HG03460 (cell line): ENCODE measurements around the gene SPNS3.

Experiments used
- ATAC-seq: cut with Tn5 transposase; IDR thresholded peaks from one replicate; pipeline ENCODE4 v1.9.1; 2021; ENCODE audit not compliant: unreplicated experiment

SPNS3 gene

DNA sequence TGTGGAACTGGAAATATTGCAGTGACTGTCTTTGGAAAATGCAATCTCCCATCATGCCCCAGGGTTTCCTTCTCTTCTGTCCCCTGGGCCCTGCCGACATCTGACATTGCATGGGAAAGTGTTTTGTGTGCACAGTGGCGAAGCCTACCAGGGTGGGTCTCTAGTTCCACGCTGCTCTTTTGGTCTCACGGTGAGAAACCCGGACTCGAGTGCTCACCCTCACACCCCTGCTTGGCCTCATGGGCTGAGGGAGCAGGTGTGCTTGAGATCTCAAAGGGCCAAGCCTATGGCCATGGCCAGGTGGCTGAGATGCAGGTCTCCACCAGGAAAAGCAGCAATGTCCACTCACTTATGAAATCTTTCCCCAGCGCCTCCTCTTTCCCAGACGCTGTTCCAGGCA lies 32.0 kb downstream of the SPNS3 start:
- ATAC-seq, result no peak

DNA sequence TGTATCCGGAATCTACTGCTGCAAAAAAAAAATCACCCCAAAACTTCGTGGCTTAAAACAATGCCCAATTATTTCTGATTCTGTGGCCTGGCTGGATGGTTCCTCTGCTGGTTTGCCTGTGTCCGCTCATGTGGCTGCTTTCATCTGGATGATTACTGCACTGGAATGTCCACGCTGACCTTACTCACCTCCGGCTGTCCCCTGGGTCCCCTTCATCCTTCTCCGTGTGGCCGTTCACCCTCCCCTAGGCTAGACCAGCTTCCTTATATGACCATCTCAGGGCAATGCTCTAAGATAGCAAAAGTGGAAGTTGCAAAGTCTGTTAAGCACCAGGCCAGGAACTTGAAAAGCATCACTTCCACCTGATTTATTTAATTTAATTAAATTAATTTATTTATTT lies 33.5 kb downstream of the SPNS3 start:
- ATAC-seq, result no peak

DNA sequence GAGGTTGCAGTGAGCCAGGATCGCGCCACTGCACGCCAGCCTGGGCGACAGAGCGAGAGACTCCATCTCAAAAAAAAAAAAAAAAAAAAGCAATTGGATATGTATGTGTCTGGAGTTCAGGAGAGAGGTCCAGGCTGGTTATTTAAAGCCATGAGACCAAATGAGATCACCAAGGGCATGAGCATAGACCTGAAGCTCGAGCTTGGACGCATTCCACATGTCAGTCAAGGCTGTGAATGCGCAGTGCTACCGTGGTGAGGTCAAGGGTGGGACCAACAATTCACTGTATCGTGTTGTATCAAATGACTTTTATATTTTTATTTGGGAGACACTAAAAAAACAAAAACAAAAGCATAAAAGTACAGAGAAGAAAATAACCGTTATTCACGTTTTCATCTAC lies 35.8 kb downstream of the SPNS3 start:
- ATAC-seq, result no peak

DNA sequence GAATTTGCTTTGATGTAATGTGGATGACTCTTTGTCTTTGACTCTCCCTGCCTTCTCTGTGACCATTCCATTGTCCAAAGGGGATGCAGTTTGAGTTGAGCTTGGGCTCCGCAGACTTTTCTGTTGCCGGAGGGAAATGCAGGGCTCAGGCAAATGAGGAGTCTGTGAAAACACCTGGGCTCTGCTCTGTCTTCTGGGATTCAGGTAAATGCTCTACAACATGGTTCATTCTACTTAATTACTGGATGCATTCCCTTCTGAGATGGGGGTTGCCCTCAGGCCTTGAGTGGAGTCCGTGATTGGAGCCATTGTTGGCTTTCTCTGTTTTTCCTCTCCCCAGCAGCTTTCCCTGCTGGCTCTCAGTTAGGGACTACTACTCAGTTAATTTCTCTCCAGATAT lies 38.5 kb downstream of the SPNS3 start:
- no peak for ATAC-seq

DNA sequence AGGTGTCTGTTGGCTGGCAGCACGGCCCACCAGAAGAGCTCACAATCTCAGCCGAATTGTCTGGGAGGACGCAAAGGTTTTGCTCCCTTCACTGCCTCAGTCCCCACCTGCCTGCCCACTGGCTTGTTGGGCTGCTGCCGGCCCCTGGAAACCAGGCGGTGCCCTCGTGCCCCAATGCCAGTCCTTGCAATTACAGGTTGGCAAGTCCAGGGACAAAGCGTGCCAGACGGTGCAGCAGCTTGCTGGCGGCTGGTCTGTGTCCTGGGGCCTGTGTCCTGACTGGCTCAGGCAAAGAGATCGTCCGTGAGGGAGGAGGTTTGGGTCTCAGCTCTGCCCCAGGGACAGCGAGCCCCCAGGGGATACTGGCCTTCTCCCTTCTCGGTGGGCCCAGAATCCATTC lies 40.4 kb downstream of the SPNS3 start:
- ATAC-seq, result no peak

DNA sequence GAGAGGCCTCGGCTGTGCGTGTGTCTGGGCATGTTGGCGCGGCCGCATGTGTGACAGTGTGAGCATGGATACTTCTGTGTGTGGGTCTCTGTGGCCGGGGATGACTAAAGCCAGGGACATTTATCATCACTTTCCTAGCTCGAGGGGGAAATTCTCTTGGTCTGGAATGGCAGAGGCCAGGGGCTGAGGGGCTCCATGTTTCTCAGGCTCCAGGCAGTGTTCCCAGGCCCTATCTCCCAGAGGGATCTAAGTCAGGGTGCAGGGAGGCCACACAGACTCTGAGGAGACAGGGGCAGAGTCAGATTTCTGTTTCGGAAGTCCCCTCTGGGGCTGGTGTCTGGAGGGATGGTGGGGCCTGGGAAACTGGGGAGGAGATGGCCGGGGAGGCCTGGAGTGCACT lies 41.3 kb downstream of the SPNS3 start:
- ATAC-seq, result no peak

DNA sequence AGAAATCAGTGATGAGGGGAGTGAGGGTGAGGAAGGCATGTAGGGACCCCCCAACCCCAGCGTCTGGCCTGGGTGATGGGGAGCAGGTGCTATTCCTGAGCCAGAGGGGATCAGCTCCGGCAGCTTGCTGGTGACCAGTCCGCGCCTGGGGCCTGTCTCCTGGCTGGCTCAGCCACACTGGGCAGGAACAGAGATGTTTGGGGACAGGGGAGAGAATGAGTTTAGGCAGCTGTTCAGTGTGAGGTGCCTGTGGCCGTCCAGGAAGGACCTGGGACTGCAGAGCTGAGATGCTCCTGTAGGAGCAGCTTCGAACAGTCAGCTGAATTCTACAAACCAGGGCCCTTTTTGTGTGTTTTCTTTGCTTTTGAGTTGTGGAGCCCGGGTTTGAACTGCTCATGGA lies 41.7 kb downstream of the SPNS3 start:
- ATAC-seq, result no peak

DNA sequence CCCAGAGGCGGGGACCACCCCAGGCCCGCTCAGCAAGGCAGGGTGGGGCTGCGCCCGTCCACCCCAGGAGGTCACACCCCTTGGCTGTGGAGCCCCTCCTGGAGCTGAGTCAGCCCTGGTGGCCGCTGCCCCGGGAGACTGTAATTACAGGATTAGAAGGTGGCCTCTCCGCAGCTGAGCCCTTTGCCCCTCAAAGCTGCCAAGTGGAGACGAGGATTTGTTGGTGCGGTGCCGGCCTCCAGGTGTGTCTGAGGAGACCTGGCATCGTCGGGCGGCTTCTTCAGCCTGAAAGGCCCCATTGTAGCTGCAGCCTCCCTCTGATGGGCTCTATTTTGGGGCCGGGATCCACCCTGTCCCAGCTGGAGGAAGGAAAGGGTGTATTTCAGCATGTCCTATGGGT lies 42.3 kb downstream of the SPNS3 start:
- ATAC-seq, result no peak

DNA sequence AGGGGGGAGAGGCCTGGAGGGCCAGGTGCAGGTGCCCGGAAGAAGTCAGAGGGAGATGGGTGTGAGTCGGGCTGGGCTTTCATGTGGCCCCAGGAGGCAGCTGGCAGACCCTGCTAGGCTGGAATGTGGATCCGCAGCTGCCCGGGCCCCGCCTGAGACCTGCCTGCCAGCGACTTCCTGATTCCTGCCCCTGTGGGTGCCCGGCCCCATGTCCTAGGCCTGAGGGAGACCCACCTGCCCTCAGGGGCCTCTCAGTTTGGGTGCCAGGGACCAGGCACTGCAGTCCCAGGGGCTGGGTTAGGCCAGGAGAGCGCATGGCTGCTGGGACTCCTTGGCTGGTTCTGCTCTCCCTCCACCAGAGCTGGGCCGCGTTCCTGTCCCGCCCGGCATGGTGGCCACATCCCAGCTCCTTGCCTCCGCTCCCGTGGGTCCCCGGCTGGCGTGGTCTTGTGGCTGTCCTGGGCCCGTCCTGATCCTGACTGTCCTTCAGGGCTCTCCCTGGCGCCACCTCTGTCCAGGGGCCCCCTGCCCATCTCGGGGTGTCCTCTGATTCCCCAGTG lies 42.9 kb downstream of the SPNS3 start:
- ATAC-seq, result no peak

DNA sequence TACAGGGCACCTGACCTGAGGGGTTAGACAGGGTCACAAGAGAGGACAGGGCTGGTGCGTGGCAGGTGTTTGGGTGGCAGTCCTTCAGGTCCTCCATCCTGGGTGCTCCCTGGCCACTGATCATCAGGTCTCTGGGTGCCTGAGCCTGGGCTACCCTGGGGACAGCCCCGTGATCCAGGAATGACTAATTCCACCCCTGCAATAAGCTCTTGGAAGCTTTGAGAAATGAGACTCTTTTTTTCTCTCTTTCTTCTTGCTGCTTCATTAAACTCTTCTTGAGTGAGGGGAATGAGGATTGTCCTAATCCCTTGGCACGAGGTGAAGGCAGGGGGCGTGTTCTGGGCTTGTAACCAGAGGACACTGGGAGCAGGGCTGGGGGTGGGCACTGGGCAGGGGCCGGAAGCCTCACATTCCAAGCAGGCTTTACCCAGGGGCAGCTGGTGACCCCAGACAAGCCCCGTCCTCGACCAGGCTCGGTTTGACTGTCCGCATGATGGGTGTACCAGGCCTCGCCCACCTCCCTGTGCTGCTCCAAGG lies 43.6 kb downstream of the SPNS3 start:
- no peak for ATAC-seq

DNA sequence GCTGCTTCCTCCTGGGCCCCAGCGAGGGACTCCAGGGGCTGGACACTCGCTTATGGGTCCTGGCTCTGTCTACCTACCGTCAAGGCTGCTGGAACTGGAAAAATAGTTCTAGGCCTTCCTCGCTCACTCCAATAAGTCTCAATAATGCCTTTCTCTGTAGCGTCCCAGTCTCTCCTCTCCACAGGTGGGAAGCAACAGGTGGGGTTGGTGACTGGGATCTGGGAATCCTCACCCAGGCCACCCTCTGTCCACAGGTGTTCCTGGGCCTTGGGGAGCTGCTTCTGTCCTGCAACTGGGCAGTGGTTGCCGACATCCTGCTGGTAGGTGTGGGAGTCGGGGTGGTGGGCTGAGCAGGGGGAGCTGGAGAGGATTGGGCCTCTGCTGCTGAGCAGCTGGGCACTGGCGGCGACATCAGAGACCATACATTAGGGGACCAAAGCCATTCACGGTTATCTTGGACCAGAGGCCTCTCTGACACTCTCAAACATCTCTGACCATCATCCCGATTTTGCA lies 44.6 kb downstream of the SPNS3 start:
- ATAC-seq, result no peak

DNA sequence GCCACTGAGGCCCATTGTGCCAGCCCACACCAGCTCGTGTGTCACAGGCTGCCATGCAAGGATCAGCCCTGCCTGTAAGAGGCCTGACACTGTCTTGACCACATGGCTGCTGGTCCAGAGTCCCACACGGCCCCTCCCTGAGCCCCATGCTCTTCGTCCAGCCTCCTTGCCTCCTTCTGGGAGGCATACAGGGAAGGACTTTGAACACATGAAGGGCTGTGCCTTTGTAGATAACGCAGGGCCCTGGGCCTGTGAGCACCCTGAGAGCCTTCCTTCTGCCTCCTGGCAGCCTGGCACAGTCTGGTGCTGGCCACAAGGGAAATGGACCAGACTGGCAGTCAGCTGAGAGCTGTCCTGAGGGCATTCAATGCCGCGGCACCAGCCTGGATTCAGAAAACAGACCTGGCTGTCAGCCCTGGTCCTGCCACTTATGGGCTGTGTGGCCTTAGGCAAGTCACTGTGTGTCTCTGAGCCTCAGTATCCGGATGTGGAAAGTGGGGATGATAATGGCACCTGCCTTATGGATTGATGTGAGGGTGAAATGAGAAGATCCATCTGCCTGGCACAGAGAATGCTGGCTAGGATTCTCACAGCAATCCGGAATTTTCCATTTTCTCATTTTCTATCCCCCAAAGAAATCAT lies 45.7 kb downstream of the SPNS3 start:
- ATAC-seq, result no peak

DNA sequence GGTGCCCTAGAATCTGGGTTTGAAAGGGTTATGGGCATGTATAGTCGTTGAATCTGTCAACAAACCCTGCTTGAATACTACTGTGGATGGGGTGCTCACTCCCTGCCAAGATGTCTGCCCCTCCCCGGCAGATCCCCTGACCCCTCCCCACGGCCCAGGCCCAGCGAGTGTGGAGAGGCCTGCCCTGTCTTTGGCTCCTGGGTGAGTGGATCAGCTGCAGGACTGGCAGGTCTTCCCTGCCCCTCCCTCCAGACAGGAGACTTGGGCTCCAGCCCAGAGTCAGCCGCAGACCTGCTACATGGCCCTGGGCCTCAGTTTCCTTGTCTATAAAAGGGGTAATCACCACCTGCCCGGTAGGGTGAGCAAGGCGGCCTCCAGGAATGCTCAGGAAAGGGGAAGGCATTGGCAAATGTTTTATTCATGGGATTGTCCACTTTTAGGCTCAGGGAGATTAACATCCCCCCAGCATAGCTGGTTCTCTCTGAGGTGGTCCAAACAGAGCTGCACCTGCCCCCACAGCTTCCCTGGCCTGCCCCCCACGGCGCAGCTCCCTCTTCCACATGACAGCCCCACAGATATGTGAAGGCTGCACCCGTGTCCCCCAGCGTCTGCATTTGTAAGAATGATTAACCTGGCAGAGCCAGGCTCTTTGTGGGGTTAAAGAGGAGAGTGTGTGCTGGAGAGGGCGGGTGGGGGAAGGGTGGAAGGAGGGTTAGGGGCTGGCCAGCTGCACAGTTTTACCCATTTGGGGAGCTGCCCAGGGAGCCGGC lies 46.4 kb downstream of the SPNS3 start:
- no peak for ATAC-seq

DNA sequence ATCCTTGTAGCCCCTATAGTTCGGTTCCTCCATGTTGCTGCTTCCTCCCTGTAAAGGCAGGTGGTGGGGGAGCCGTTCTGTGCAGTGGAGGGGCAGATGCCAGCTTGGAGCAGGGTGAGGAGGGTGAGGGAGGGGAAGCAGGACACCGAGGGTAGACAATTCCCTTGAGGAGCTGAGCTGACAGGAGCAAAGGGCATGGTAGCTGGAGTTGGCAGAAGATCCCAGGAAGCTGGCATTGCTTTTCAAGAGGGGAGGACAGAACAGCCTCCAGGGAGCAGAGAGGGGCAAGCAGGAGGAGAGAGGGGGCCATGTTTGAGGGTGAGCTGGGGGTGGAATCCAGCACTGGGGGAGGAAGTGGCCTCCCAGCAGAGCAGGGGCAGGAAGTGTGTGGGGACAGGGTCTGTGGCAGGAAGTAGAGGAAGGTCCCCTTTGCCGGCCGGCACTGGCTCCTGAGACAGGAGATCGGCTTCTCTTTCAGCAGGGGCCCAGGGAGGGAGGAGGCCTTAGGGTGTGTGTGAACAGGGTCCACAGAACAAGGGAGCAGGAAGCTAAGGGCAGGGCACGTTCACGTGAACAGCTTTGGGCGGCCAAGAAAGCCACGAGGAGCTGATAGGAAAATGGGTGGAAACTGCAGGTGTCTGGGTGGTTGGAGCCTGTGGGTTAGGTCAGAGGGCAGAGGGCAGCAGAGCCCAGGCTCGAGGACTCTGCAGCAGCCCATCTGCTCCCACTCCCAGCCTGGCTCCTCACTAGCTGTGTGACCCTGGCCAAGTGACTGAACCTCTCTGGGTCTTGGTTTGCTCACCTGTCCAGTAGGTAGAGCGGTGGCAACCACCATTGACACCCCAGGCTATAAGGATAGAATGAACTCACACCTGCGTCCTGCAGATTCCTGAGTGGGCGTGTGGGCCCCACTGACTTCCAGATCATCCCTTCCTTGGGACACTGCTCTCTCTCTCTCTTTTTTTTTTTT lies 47.5 kb downstream of the SPNS3 start:
- ATAC-seq, result no peak

DNA sequence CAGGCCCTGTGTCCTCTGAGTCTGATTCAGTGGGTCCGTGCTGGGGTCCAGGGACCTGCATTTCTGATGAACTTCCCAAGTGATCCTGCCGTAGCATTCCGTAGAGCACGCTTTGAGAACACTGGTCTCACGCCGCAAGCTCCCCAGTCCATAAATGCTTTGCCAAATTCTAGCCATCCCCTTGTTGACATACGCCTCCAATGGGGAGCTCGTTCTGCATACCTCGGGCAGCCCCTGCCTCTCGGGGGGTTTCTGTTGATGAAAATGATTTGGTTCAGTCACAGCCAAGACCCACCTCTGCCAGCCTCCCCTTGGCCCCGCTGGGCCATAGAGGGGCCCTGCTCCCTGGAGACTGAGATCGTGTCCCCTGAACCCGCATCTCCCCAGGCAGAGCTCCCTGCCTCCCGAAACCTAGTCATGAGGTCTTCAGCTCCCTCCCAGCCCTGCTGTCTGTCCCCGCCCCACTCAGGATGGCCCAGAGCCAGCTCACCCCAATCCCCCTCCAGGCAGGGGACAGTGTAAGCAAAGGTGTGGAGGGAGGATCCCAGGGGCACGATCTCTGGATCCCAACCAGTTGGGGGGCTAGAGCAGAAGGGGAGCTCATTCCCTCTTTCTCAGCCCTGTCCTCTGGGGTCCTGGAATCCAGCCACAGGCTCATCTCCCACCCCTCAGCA lies 48.7 kb downstream of the SPNS3 start:
- ATAC-seq, result no peak

DNA sequence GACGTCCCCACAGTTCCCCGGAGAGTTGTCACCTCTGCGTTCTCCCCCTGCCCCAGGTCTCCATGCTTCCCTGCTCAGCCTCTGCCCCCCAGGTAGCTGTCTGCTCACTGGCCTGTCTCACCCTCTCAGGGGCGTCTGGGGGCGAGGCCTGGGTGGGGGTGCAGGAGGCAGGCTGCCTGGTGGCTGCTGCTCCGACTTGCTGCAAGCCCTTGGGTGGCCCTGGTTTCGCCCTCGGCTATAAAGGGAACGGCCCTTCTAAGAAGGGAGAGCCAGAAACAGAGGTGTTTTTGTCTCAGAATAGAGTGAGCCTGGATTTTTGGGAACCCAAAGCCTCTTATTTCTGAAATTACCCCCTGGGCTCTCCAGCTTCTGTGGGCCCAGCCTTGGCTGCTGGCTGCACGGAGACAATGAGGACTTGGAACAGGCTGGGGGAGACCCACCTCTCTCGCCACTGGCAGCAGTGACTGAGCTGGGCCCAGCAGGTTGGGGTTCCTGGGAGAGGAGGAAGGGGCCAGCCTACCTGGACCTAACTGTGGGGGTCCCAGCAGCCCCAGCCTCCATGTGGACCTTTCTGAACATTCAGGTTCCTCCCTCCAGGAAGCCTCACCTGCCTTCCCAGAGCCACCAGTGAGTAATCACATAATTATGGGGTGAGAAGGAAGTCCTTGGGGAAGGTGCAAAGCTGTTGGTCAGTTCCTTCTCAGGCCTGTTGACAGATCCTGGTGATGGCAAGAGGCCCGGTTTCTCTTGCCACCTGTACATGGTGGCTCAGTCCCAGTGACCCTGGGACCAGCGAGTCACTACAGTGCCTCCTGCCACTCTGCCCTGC lies 49.5 kb downstream of the SPNS3 start:
- no peak for ATAC-seq

DNA sequence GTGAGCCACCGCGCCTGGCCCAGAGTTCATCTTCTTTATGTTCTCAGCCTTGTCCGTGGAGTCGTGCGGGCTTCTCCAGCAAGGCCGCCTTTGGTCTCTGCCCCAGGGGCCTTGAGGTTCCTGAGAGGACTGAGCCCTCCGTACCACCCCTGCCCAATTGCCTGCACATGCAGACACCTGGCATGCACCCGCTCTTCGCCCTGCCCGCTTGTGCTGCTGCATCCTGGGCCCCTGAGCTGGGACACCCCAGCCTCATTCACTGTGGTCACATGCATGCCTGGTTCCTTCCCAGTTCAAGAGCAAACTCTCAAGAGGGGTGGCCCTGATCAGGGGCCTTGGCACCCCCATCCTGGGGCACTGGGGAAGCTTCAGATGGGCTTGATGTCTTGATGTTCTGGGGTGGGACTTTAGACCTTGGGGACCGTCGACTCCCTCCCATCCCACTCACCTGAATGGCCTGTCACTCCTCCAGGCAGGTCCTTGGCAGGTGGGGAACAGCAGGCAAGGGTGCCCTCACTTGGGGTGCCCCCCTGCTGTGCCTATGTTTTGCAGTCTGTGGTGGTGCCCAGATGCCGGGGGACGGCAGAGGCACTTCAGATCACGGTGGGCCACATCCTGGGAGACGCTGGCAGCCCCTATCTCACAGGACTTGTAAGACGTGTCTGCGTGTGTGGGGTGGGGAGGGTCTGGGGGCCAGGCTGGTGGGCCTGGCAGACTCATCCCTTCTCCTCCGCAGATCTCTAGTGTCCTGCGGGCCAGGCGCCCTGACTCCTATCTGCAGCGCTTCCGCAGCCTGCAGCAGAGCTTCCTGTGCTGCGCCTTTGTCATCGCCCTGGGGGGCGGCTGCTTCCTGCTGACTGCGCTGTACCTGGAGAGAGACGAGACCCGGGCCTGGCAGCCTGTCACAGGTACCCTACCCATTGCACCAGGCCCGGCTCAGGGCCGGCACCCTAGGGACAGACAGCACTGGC lies 52.2 kb downstream of the SPNS3 start:
- ATAC-seq, result no peak

DNA sequence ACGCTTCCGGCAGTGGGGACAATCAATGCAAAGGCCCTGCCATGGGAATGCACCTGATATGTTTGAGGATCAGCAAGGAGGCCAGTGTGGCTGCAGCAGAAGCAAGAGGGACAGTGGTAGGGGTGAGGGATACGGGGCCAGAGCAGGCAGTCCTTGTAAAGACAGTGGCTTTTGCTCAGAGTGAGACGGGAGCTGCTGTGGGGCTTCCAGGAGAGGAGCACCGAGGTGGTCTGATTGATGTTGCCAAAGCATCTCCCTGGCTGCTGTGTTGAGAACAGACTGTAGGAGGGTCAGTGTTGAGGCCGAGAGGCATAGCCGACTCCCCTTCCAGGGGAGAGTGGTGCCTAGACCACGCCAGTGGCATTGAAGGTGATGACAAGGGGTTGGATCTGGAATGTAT lies 53.6 kb downstream of the SPNS3 start:
- no peak for ATAC-seq
